HEK293 (cell line): ENCODE results near the gene PHF10.
A peak's percentile ranks its signal among the peaks of the same experiment; 100 is the strongest.

ENCODE experiments used
- EGR2 ChIP-seq: fragments of 450-650 bp; formaldehyde crosslinking; IDR thresholded peaks from 2 replicates; pipeline ENCODE4 v1.5.1; 2016; ENCODE audit warnings: low read depth, missing biosample characterization, missing genetic modification characterization
- HOXC10 ChIP-seq: sonication (generic); formaldehyde crosslinking; IDR thresholded peaks from 2 replicates; pipeline ENCODE4 v1.8.1; 2023; ENCODE audit warnings: mild to moderate bottlenecking, missing genetic modification reagents
- KLF10 ChIP-seq: fragments of 450-650 bp; IDR thresholded peaks from 2 replicates; pipeline ENCODE4 v1.5.1; 2018; ENCODE audit warnings: missing biosample characterization, mild to moderate bottlenecking, missing genetic modification characterization
- MZF1 ChIP-seq: fragments of 450-650 bp; formaldehyde crosslinking; IDR thresholded peaks from 2 replicates; pipeline ENCODE4 v1.5.1; 2017; ENCODE audit warnings: missing biosample characterization, missing genetic modification characterization, borderline replicate concordance
- OVOL3 ChIP-seq: fragments of 450-650 bp; formaldehyde crosslinking; IDR thresholded peaks from 2 replicates; pipeline ENCODE4 v1.5.1; 2016; ENCODE audit warnings: missing biosample characterization, missing genetic modification characterization
- SCRT2 ChIP-seq: fragments of 450-650 bp; formaldehyde crosslinking; IDR thresholded peaks from 2 replicates; pipeline ENCODE4 v1.5.1; 2016; ENCODE audit warnings: missing biosample characterization, missing genetic modification characterization
- ZBTB7A ChIP-seq: fragments of 450-650 bp; formaldehyde crosslinking; IDR thresholded peaks from 2 replicates; pipeline ENCODE4 v1.5.1; 2016; ENCODE audit warnings: low read depth, missing biosample characterization, missing genetic modification characterization
- ZFP37 ChIP-seq: fragments of 450-650 bp; formaldehyde crosslinking; IDR thresholded peaks from 2 replicates; pipeline ENCODE4 v1.5.1; 2016; ENCODE audit warnings: missing biosample characterization, missing genetic modification characterization
- ZFP41 ChIP-seq: fragments of 450-650 bp; formaldehyde crosslinking; IDR thresholded peaks from 2 replicates; pipeline ENCODE4 v1.5.1; 2016; ENCODE audit warnings: missing biosample characterization, missing genetic modification characterization, borderline replicate concordance
- ZIC2 ChIP-seq: fragments of 450-650 bp; formaldehyde crosslinking; IDR thresholded peaks from 2 replicates; pipeline ENCODE4 v1.5.1; 2016; ENCODE audit warnings: missing biosample characterization, missing genetic modification characterization
- ZNF10 ChIP-seq: fragments of 450-650 bp; formaldehyde crosslinking; IDR thresholded peaks from 2 replicates; pipeline ENCODE4 v1.5.1; 2017; ENCODE audit warnings: missing biosample characterization, missing genetic modification characterization
- ZNF114 ChIP-seq: fragments of 450-650 bp; formaldehyde crosslinking; IDR thresholded peaks from 2 replicates; pipeline ENCODE4 v1.5.0; 2017; ENCODE audit warnings: missing biosample characterization, missing genetic modification characterization
- ZNF138 ChIP-seq: fragments of 450-650 bp; formaldehyde crosslinking; IDR thresholded peaks from 2 replicates; pipeline ENCODE4 v1.5.1; 2016; ENCODE audit warnings: missing biosample characterization, missing genetic modification characterization, borderline replicate concordance
- ZNF2 ChIP-seq: fragments of 450-650 bp; formaldehyde crosslinking; IDR thresholded peaks from 2 replicates; pipeline ENCODE4 v1.5.1; 2016; ENCODE audit warnings: missing biosample characterization, missing genetic modification characterization
- ZNF324 ChIP-seq: fragments of 450-650 bp; formaldehyde crosslinking; IDR thresholded peaks from 2 replicates; pipeline ENCODE4 v1.5.1; 2016; ENCODE audit warnings: missing biosample characterization, missing genetic modification characterization
- ZNF335 ChIP-seq: fragments of 450-650 bp; formaldehyde crosslinking; conservative IDR thresholded peaks from 2 replicates; pipeline ENCODE4 v1.5.1; 2016; ENCODE audit warnings: missing biosample characterization, missing genetic modification characterization
- ZNF37A ChIP-seq: fragments of 450-650 bp; IDR thresholded peaks from 2 replicates; pipeline ENCODE4 v1.5.1; 2018; ENCODE audit warnings: missing biosample characterization, missing genetic modification characterization
- ZNF423 ChIP-seq: fragments of 450-650 bp; formaldehyde crosslinking; IDR thresholded peaks from 2 replicates; pipeline ENCODE4 v1.5.1; 2016; ENCODE audit warnings: missing biosample characterization, missing genetic modification characterization
- ZNF501 ChIP-seq: fragments of 450-650 bp; formaldehyde crosslinking; IDR thresholded peaks from 2 replicates; pipeline ENCODE4 v1.5.1; 2016; ENCODE audit warnings: missing biosample characterization, missing genetic modification characterization
- ZNF530 ChIP-seq: fragments of 450-650 bp; formaldehyde crosslinking; IDR thresholded peaks from 2 replicates; pipeline ENCODE4 v1.5.1; 2016; ENCODE audit warnings: low read depth, missing biosample characterization, missing genetic modification characterization
- ZNF560 ChIP-seq: fragments of 450-650 bp; formaldehyde crosslinking; IDR thresholded peaks from 2 replicates; pipeline ENCODE4 v1.5.1; 2017; ENCODE audit warnings: missing biosample characterization, missing genetic modification characterization, borderline replicate concordance
- ZNF561 ChIP-seq: fragments of 450-650 bp; IDR thresholded peaks from 2 replicates; pipeline ENCODE4 v1.5.1; 2018; ENCODE audit warnings: missing biosample characterization, missing genetic modification characterization, borderline replicate concordance
- ZNF600 ChIP-seq: fragments of 450-650 bp; formaldehyde crosslinking; IDR thresholded peaks from 2 replicates; pipeline ENCODE4 v1.5.1; 2016; ENCODE audit warnings: missing biosample characterization, missing genetic modification characterization
- ZNF610 ChIP-seq: fragments of 450-650 bp; formaldehyde crosslinking; IDR thresholded peaks from 2 replicates; pipeline ENCODE4 v1.5.1; 2016; ENCODE audit warnings: missing biosample characterization, missing genetic modification characterization, borderline replicate concordance
- ZNF621 ChIP-seq: fragments of 450-650 bp; formaldehyde crosslinking; IDR thresholded peaks from 2 replicates; pipeline ENCODE4 v1.5.1; 2017; ENCODE audit warnings: missing biosample characterization, missing genetic modification characterization
- ZNF701 ChIP-seq: fragments of 450-650 bp; formaldehyde crosslinking; IDR thresholded peaks from 2 replicates; pipeline ENCODE4 v1.5.1; 2016; ENCODE audit warnings: missing biosample characterization, missing genetic modification characterization
- ZNF776 ChIP-seq: fragments of 450-650 bp; formaldehyde crosslinking; IDR thresholded peaks from 2 replicates; pipeline ENCODE4 v1.5.0; 2017; ENCODE audit warnings: missing biosample characterization, missing genetic modification characterization, borderline replicate concordance
- TF ChIP-seq, protein P1 (sequence below): fragments of 450-650 bp; formaldehyde crosslinking; optimal IDR thresholded peaks from 2 replicates; pipeline ENCODE3; 2016; ENCODE audit warnings: missing biosample characterization, mild to moderate bottlenecking, missing genetic modification characterization
- TF ChIP-seq, protein P2 (sequence below): IDR thresholded peaks from 2 replicates; pipeline ENCODE4 v1.6.1; 2011; ENCODE audit warnings: mild to moderate bottlenecking, low read depth, low read length, borderline replicate concordance
- TF ChIP-seq, protein P3 (sequence below): fragments of 450-650 bp; formaldehyde crosslinking; IDR thresholded peaks from 2 replicates; pipeline ENCODE4 v1.5.1; 2017; ENCODE audit warnings: missing biosample characterization, missing genetic modification characterization
- TF ChIP-seq, protein P4 (sequence below): fragments of 450-650 bp; formaldehyde crosslinking; IDR thresholded peaks from 2 replicates; pipeline ENCODE4 v1.5.1; 2016; ENCODE audit warnings: missing biosample characterization, missing genetic modification characterization
- TF ChIP-seq, protein P5 (sequence below): fragments of 450-650 bp; formaldehyde crosslinking; IDR thresholded peaks from 2 replicates; pipeline ENCODE4 v1.5.1; 2017; ENCODE audit warnings: missing biosample characterization, missing genetic modification characterization
- TF ChIP-seq, protein P6 (sequence below): sonication (generic); formaldehyde crosslinking; IDR thresholded peaks from 2 replicates; pipeline ENCODE4 v1.8.1; 2022; ENCODE audit warnings: mild to moderate bottlenecking, moderate library complexity, missing genetic modification reagents

Gene PHF10

DNA sequence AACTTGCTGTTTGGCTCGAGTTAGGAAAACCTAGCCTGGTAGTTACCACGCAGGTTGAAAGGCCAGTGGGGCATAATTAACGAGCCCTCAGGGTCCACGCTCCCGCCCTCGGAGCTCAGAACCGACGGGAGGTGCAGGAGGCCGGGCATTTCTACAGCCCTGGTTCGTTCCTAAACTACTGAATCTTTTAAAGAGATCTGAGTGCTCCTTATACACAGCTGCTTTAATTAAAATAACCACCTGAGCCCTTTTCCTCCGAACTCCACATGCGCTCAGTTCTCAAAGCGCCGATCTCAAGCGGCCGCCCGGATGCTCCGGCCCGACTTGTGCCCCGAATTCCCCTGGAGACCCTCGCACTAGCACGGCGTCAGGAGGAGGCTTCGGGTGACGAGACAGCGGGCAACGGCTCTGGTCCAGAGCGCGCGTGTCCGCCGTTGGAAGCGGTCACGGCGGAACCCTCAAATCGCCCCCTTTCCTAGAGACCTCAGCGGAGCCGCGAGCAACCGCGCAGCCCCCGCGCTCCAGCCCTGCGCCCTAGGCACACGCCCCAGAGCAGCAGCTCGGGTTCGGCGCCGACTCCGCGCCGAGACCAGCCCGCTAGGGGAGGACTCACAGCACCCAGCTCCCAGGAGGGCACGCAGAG, 22.9 kb downstream of the PHF10 start (continued):
- TF ChIP-seq, protein P1, sequence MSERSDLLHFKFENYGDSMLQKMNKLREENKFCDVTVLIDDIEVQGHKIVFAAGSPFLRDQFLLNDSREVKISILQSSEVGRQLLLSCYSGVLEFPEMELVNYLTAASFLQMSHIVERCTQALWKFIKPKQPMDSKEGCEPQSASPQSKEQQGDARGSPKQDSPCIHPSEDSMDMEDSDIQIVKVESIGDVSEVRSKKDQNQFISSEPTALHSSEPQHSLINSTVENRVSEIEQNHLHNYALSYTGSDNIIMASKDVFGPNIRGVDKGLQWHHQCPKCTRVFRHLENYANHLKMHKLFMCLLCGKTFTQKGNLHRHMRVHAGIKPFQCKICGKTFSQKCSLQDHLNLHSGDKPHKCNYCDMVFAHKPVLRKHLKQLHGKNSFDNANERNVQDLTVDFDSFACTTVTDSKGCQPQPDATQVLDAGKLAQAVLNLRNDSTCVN: peak; percentile 98
- TF ChIP-seq, protein P2, sequence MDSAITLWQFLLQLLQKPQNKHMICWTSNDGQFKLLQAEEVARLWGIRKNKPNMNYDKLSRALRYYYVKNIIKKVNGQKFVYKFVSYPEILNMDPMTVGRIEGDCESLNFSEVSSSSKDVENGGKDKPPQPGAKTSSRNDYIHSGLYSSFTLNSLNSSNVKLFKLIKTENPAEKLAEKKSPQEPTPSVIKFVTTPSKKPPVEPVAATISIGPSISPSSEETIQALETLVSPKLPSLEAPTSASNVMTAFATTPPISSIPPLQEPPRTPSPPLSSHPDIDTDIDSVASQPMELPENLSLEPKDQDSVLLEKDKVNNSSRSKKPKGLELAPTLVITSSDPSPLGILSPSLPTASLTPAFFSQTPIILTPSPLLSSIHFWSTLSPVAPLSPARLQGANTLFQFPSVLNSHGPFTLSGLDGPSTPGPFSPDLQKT: no peak
- TF ChIP-seq ZNF501 (tag by site-specific recombination) (0 out of 2 replicates have a peak, but pooled peaks have one; percentile 67), ZNF37A (tag by site-specific recombination) (no peak), EGR2 (tag by site-specific recombination) (no peak), HOXC10 (CRISPR knock-in tag) (no peak), ZNF610 (tag by site-specific recombination) (no peak), ZNF530 (no peak), ZNF423 (tag by site-specific recombination) (no peak), ZNF701 (no peak), ZFP41 (tag by site-specific recombination) (no peak), ZNF335 (tag by site-specific recombination) (0 out of 2 replicates have a peak, but pooled peaks have one; percentile 41), ZNF324 (tag by site-specific recombination) (0 out of 2 replicates have a peak, but pooled peaks have one; percentile 9), SCRT2 (tag by site-specific recombination) (no peak), ZIC2 (no peak), KLF10 (no peak), ZNF138 (no peak), ZNF561 (tag by site-specific recombination) (no peak), ZNF621 (tag by site-specific recombination) (no peak), ZNF114 (tag by site-specific recombination) (no peak), OVOL3 (tag by site-specific recombination) (peak; percentile 59; the same call in 1 of the 2 replicates), ZBTB7A (0 out of 2 replicates have a peak, but pooled peaks have one; percentile 21), MZF1 (tag by site-specific recombination) (no peak), ZNF2 (tag by site-specific recombination) (peak; percentile 35; the same call in 1 of the 2 replicates), ZNF10 (tag by site-specific recombination) (no peak), ZFP37 (tag by site-specific recombination) (0 out of 2 replicates have a peak, but pooled peaks have one; percentile 31), ZNF776 (no peak), ZNF600 (peak; percentile 9; the same call in 1 of the 2 replicates), ZNF560 (tag by site-specific recombination) (no peak)
- TF ChIP-seq, protein P3, sequence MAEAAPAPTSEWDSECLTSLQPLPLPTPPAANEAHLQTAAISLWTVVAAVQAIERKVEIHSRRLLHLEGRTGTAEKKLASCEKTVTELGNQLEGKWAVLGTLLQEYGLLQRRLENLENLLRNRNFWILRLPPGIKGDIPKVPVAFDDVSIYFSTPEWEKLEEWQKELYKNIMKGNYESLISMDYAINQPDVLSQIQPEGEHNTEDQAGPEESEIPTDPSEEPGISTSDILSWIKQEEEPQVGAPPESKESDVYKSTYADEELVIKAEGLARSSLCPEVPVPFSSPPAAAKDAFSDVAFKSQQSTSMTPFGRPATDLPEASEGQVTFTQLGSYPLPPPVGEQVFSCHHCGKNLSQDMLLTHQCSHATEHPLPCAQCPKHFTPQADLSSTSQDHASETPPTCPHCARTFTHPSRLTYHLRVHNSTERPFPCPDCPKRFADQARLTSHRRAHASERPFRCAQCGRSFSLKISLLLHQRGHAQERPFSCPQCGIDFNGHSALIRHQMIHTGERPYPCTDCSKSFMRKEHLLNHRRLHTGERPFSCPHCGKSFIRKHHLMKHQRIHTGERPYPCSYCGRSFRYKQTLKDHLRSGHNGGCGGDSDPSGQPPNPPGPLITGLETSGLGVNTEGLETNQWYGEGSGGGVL (tag by site-specific recombination): no peak
- TF ChIP-seq, protein P4, sequence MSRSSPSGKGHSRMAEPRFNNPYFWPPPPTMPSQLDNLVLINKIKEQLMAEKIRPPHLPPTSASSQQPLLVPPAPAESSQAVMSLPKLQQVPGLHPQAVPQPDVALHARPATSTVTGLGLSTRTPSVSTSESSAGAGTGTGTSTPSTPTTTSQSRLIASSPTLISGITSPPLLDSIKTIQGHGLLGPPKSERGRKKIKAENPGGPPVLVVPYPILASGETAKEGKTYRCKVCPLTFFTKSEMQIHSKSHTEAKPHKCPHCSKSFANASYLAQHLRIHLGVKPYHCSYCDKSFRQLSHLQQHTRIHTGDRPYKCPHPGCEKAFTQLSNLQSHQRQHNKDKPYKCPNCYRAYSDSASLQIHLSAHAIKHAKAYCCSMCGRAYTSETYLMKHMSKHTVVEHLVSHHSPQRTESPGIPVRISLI: no peak
- TF ChIP-seq, protein P5, sequence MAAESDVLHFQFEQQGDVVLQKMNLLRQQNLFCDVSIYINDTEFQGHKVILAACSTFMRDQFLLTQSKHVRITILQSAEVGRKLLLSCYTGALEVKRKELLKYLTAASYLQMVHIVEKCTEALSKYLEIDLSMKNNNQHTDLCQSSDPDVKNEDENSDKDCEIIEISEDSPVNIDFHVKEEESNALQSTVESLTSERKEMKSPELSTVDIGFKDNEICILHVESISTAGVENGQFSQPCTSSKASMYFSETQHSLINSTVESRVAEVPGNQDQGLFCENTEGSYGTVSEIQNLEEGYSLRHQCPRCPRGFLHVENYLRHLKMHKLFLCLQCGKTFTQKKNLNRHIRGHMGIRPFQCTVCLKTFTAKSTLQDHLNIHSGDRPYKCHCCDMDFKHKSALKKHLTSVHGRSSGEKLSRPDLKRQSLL: no peak
- TF ChIP-seq, protein P6, sequence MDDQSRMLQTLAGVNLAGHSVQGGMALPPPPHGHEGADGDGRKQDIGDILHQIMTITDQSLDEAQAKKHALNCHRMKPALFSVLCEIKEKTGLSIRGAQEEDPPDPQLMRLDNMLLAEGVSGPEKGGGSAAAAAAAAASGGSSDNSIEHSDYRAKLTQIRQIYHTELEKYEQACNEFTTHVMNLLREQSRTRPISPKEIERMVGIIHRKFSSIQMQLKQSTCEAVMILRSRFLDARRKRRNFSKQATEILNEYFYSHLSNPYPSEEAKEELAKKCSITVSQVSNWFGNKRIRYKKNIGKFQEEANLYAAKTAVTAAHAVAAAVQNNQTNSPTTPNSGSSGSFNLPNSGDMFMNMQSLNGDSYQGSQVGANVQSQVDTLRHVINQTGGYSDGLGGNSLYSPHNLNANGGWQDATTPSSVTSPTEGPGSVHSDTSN (CRISPR knock-in tag): 0 out of 2 replicates have a peak, but pooled peaks have one; percentile 75
